Endothelial cell of umbilical vein (primary cell): ENCODE measurements around the gene RAB7B. TPM values are rescaled to one million over a fixed set of nuclear protein-coding genes. Genes with fewer than 3 reads are reported as not detected.

Experiments
- BruUV-seq: library from RNA; stranded (reverse); fragments of 400-500 nt; replicated peaks from 2 replicates; lab custom pipeline; 2021; lab: Mats Ljungman, UMichigan
- CTCF ChIA-PET: fragments of 300-600, 350-600 bp; sonication (Branson Sonifier 250); formaldehyde crosslinking; loops from one replicate; lab custom pipeline; 2021; ENCODE audit warnings: antibody characterized with exemption, inconsistent platforms; lab: Charles Lee
- POLR2A ChIA-PET: fragments of 300-600, 350-600 bp; sonication (Branson Sonifier 250); formaldehyde crosslinking; loops from one replicate; lab custom pipeline; 2021; ENCODE audit warnings: antibody characterized with exemption, inconsistent platforms; lab: Charles Lee
- DNase-seq: peaks from one replicate; pipeline ENCODE4 v3.0.0-alpha.2; 2011; ENCODE audit warnings: low read depth, low spot score
- FAIRE-seq: peaks from 2 replicates; lab custom pipeline; 2011; peaks lifted over from hg19 to GRCh38; lab: Jason Lieb, UNC
- H2AFZ ChIP-seq: 2 replicates; pipeline ENCODE4 v1.6.0; 2012; ENCODE audit warnings: low read depth, low read length, control low read depth, inconsistent platforms
- H3K27ac ChIP-seq: 2 replicates; pipeline ENCODE4 v1.5.1; 2011; ENCODE audit warnings: low read depth, mild to moderate bottlenecking, control low read depth, low read length, moderate library complexity; ENCODE audit not compliant: insufficient read depth
- H3K27me3 ChIP-seq, 2 experiments: 2 replicates each; pipeline versions ENCODE4 v1.6.0 to v1.6.1; 2011; ENCODE audit warnings: low read length in 2 of 2, mixed read lengths in 1 of 2; ENCODE audit not compliant: control insufficient read depth in 2 of 2, insufficient read depth in 2 of 2
- H3K36me3 ChIP-seq, 2 experiments: 2 replicates in 1 of 2; 3 replicates in 1 of 2; pipeline ENCODE4 v1.5.1; 2011; ENCODE audit warnings: low read length in 2 of 2, mild to moderate bottlenecking in 1 of 2, moderate library complexity in 1 of 2; ENCODE audit not compliant: control insufficient read depth in 2 of 2, insufficient read depth in 2 of 2; ENCODE audit errors: extremely low read depth in 1 of 2
- H3K4me1 ChIP-seq: 3 replicates; pipeline ENCODE4 v1.5.1; 2011; ENCODE audit warnings: mild to moderate bottlenecking, low read length; ENCODE audit not compliant: control insufficient read depth, insufficient read depth; ENCODE audit errors: extremely low read depth
- H3K4me2 ChIP-seq: 2 replicates; pipeline ENCODE4 v1.6.1; 2011; ENCODE audit warnings: low read length, control low read depth, mixed read lengths; ENCODE audit not compliant: insufficient read depth
- H3K4me3 ChIP-seq, 3 experiments: fragments of 200-600 bp in 1 of 3; sonication (generic), shearing (Covaris generic) in 1 of 3; replicated peaks in 1 of 3; 2 replicates each; pipeline ENCODE4 v1.5.1; 2011 to 2016; ENCODE audit warnings: control low read depth in 3 of 3, low read length in 3 of 3, mild to moderate bottlenecking in 2 of 3, inconsistent platforms in 1 of 3, low read depth in 1 of 3, moderate library complexity in 1 of 3; ENCODE audit not compliant: insufficient read depth in 1 of 3
- H3K79me2 ChIP-seq: 2 replicates; pipeline ENCODE4 v1.6.0; 2012; ENCODE audit warnings: low read length, inconsistent platforms; ENCODE audit not compliant: control insufficient read depth, insufficient read depth
- H3K9ac ChIP-seq: replicated peaks from 2 replicates; pipeline ENCODE3; 2011; ENCODE audit warnings: low read length, control low read depth; ENCODE audit not compliant: insufficient read depth; ENCODE audit errors: extremely low read depth
- H3K9me1 ChIP-seq: replicated peaks from 3 replicates; pipeline ENCODE4 v1.6.0; 2011; ENCODE audit warnings: mild to moderate bottlenecking, low read length; ENCODE audit not compliant: control insufficient read depth, insufficient read depth; ENCODE audit errors: extremely low read depth
- H3K9me3 ChIP-seq: replicated peaks from 2 replicates; pipeline ENCODE4 v1.5.1; 2012; ENCODE audit warnings: low read length, inconsistent platforms; ENCODE audit not compliant: control insufficient read depth, insufficient read depth
- H4K20me1 ChIP-seq: replicated peaks from 2 replicates; pipeline ENCODE3; 2011; ENCODE audit warnings: mild to moderate bottlenecking, low read length; ENCODE audit not compliant: control insufficient read depth, insufficient read depth; ENCODE audit errors: extremely low read depth
- GATA2 ChIP-seq: IDR thresholded peaks from 2 replicates; pipeline ENCODE4 v1.7.0; 2011; ENCODE audit warnings: low read depth, mild to moderate bottlenecking, moderate library complexity, mixed read lengths, low read length; ENCODE audit not compliant: insufficient read length, insufficient read depth
- JUN ChIP-seq: IDR thresholded peaks from 2 replicates; pipeline ENCODE4 v1.6.1; 2011; ENCODE audit warnings: borderline replicate concordance, low read depth; ENCODE audit not compliant: insufficient read length, insufficient read depth
- MYC ChIP-seq: IDR thresholded peaks from one replicate; pipeline ENCODE4 v1.6.1; 2011; ENCODE audit warnings: mild to moderate bottlenecking, low read depth, low read length
- POLR2A ChIP-seq: IDR thresholded peaks from 2 replicates; pipeline ENCODE4 v1.6.1; 2012; ENCODE audit warnings: low read depth, mild to moderate bottlenecking, control low read depth, low read length
- POLR2AphosphoS5 ChIP-seq: IDR thresholded peaks from 2 replicates; pipeline ENCODE4 v1.6.1; 2012; ENCODE audit warnings: low read depth, mild to moderate bottlenecking, control low read depth, low read length, moderate library complexity; ENCODE audit not compliant: insufficient read depth
- dilution Hi-C: fragments of 300-500 bp; cut with MboI; formaldehyde crosslinking; loops from one replicate; pipeline ENCODE4 v1.15.0; 2019; ENCODE audit warnings: low sequenced_read_pairs; ENCODE audit not compliant: extremely low pct_ligation_motif_present
- intact Hi-C: fragments of 100-400 bp; cut with micrococcal nuclease; formaldehyde crosslinking; loops from one replicate; pipeline ENCODE4 v1.10.0; 2022
- polyA plus RNA-seq, 4 experiments: library from polyadenylated mRNA; depleted of rRNA in 3 of 4; stranded (reverse) in 3 of 4; unstranded in 1 of 4; fragments of >200 nt; gene quantifications; 2 replicates each; pipeline versions ENCODE4 v1.2.1 to v1.2.3, GENCODE V29; 2011 to 2012; ENCODE audit warnings: missing spikeins in 1 of 4
- total RNA-seq: library from RNA; stranded (reverse); gene quantifications from 2 replicates; pipeline ENCODE4 v1.2.3, GENCODE V29; 2021
- TF ChIP-seq, protein P1 (sequence below), 2 donors: IDR thresholded peaks; 1 replicate in 1 of 2; 2 replicates in 1 of 2; pipeline ENCODE4 v1.5.1; 2011; ENCODE audit warnings: low read length in 2 of 2, mild to moderate bottlenecking in 2 of 2, moderate library complexity in 2 of 2, control low read depth in 1 of 2, inconsistent platforms in 1 of 2, low read depth in 1 of 2; ENCODE audit not compliant: insufficient read depth in 1 of 2; ENCODE audit errors: extremely low read depth in 1 of 2
- TF ChIP-seq, protein P2 (sequence below): IDR thresholded peaks from 2 replicates; pipeline ENCODE4 v1.6.1; 2011; ENCODE audit not compliant: insufficient read depth, insufficient read length

The RAB7B gene
- total and polyA plus RNA-seq, 2 donors (not counting 3 experiments of a cell fraction or from before 2014, with no cell fraction given), result 0.15 TPM; not detected in 1

DNA sequence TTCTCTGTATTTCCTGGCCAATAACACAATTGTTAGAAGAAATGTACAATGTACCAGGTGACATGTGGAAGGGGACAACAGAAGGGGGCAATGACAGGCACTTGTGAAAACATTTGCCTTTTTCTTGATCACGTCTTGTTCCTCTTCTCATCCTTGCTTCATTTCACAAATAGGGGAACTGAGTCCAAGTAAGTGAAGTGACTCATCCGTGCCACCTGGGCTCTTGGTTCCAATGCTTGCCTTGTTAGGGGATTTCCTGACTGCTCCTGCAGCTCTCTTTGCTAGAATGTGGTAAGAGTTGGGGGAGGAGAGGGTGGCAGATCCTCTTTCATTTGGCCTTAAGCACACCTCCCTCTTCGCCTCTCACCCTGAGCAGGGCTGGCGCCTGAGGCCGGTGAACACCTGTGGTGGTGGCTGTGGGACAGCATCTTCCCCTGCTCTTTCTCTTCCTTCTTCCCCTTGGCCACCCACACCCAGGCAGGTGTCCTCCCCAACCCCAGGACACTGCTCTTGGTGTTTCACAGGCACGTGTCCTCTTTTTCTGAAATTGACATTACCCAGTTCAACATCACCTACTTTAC lies 47.5 kb upstream of the RAB7B start:
- ChIA-PET POLR2A (no interaction called here), CTCF (no interaction called here)
- peaks cover 0 to 5% of the 10 kb centered on the region in 2 experiments for H3K27me3 ChIP-seq
- H3K79me2 ChIP-seq, result no peaks in the 10 kb centered on the region
- H3K4me2 ChIP-seq, result no peak overlapping the region
- no peak for FAIRE-seq
- H2AFZ ChIP-seq, result no peak overlapping the region
- no peaks in the 10 kb centered on the region for H4K20me1 ChIP-seq
- DNase-seq, result no peak
- TF ChIP-seq GATA2 (no peak), JUN (no peak), MYC (no peak), POLR2AphosphoS5 (no peak), POLR2A (no peak)
- TF ChIP-seq, protein P1, sequence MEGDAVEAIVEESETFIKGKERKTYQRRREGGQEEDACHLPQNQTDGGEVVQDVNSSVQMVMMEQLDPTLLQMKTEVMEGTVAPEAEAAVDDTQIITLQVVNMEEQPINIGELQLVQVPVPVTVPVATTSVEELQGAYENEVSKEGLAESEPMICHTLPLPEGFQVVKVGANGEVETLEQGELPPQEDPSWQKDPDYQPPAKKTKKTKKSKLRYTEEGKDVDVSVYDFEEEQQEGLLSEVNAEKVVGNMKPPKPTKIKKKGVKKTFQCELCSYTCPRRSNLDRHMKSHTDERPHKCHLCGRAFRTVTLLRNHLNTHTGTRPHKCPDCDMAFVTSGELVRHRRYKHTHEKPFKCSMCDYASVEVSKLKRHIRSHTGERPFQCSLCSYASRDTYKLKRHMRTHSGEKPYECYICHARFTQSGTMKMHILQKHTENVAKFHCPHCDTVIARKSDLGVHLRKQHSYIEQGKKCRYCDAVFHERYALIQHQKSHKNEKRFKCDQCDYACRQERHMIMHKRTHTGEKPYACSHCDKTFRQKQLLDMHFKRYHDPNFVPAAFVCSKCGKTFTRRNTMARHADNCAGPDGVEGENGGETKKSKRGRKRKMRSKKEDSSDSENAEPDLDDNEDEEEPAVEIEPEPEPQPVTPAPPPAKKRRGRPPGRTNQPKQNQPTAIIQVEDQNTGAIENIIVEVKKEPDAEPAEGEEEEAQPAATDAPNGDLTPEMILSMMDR (IDR thresholded peaks at IDR 0.05; ENCODE audit: extremely low read depth in 1 of 2, insufficient read depth in 1 of 2, low read depth in 1 of 2, low read length in 2 of 2), result no peak
- TF ChIP-seq, protein P2, sequence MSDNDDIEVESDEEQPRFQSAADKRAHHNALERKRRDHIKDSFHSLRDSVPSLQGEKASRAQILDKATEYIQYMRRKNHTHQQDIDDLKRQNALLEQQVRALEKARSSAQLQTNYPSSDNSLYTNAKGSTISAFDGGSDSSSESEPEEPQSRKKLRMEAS, result no peak
- H3K36me3 ChIP-seq, result no peaks in the 10 kb centered on the region
- BruUV-seq, result no TSS peak
- no peak overlapping the region for H3K9ac ChIP-seq
- no peaks in the 10 kb centered on the region for H3K9me1 ChIP-seq
- H3K4me3 ChIP-seq, result no peak overlapping the region
- H3K4me1 ChIP-seq, result no peaks in the 10 kb centered on the region
- no peaks in the 10 kb centered on the region for H3K9me3 ChIP-seq
- H3K27ac ChIP-seq, result no peak overlapping the region
- intact Hi-C loops, result no loop called here
- dilution Hi-C loops, result no loop called here
